Liver (tissue), 9 donors: ENCODE data around the gene ENOX1. TPM values are rescaled to one million over a fixed set of nuclear protein-coding genes. Genes with fewer than 3 reads are reported as not detected.

Experiments used
- DNase-seq: peaks from one replicate; pipeline ENCODE4 v3.0.0-alpha.2; 2017; ENCODE audit warnings: low spot score
- H3K27ac ChIP-seq, 2 donors: one replicate each; pipeline ENCODE4 v1.7.0; 2013; ENCODE audit warnings: inconsistent platforms in 2 of 2, low read length in 2 of 2, control low read depth in 1 of 2, low read depth in 1 of 2, mild to moderate bottlenecking in 1 of 2
- H3K27me3 ChIP-seq, 4 donors: one replicate each; pipeline versions ENCODE4 v1.6.1 to v1.7.0; 2013; ENCODE audit warnings: low read length in 3 of 4, inconsistent platforms in 1 of 4, mild to moderate bottlenecking in 1 of 4, moderate library complexity in 1 of 4; ENCODE audit not compliant: control insufficient read depth in 4 of 4, insufficient read depth in 4 of 4
- H3K36me3 ChIP-seq, 4 donors: one replicate each; pipeline versions ENCODE4 v1.6.1 to v1.7.0; 2013; ENCODE audit warnings: low read length in 3 of 4, mild to moderate bottlenecking in 3 of 4, low read depth in 1 of 4, moderate library complexity in 1 of 4; ENCODE audit not compliant: control insufficient read depth in 4 of 4, insufficient read depth in 3 of 4
- H3K4me1 ChIP-seq, 4 donors: one replicate each; pipeline versions ENCODE4 v1.6.1 to v1.7.0; 2013; ENCODE audit warnings: low read length in 3 of 4, mild to moderate bottlenecking in 3 of 4, moderate library complexity in 1 of 4; ENCODE audit not compliant: control insufficient read depth in 4 of 4, insufficient read depth in 4 of 4
- H3K4me3 ChIP-seq, 3 donors: one replicate each; pipeline versions ENCODE4 v1.6.1 to v1.7.0; 2013; ENCODE audit warnings: low read length in 3 of 3, control low read depth in 1 of 3, low read depth in 1 of 3, mild to moderate bottlenecking in 1 of 3
- H3K9ac ChIP-seq, 2 donors: one replicate each; pipeline ENCODE4 v1.7.0; 2013; ENCODE audit warnings: low read length in 2 of 2, mild to moderate bottlenecking in 2 of 2, moderate library complexity in 2 of 2, control low read depth in 1 of 2, low read depth in 1 of 2
- H3K9me3 ChIP-seq, 4 donors: one replicate each; pipeline versions ENCODE4 v1.6.1 to v1.7.0; 2013; ENCODE audit warnings: low read length in 3 of 4; ENCODE audit not compliant: control insufficient read depth in 4 of 4
- ATF3 ChIP-seq: IDR thresholded peaks from 2 replicates; pipeline ENCODE4 v1.6.1; 2016; ENCODE audit warnings: antibody characterized with exemption
- CTCF ChIP-seq: fragments of 150-350 bp; IDR thresholded peaks from 2 replicates; pipeline ENCODE4 v1.5.1; 2017; ENCODE audit warnings: improper control_type of control experiment, low read depth, low read length; ENCODE audit not compliant: missing input control
- EGR1 ChIP-seq, 2 donors: IDR thresholded peaks; 2 replicates each; pipeline ENCODE4 v1.6.1; 2016 to 2018; ENCODE audit warnings: antibody characterized with exemption in 2 of 2, low read depth in 2 of 2
- FOXA1 ChIP-seq: IDR thresholded peaks from 2 replicates; pipeline ENCODE4 v1.6.1; 2016; ENCODE audit warnings: antibody characterized with exemption
- GABPA ChIP-seq, 2 donors: IDR thresholded peaks in 1 of 2; conservative IDR thresholded peaks in 1 of 2; 2 replicates each; pipeline ENCODE4 v1.6.1; 2016; ENCODE audit warnings: antibody characterized with exemption in 2 of 2, mild to moderate bottlenecking in 1 of 2, moderate library complexity in 1 of 2
- HNF4A ChIP-seq, 2 donors: conservative IDR thresholded peaks; 2 replicates each; pipeline ENCODE4 v1.6.1; 2016; ENCODE audit warnings: antibody characterized with exemption in 2 of 2, mild to moderate bottlenecking in 2 of 2
- HNF4G ChIP-seq: IDR thresholded peaks from 2 replicates; pipeline ENCODE4 v1.6.1; 2016; ENCODE audit warnings: antibody characterized with exemption
- JUND ChIP-seq, 2 donors: IDR thresholded peaks; 2 replicates each; pipeline ENCODE4 v1.6.1; 2016; ENCODE audit warnings: antibody characterized with exemption in 2 of 2
- MAX ChIP-seq: IDR thresholded peaks from 2 replicates; pipeline ENCODE4 v1.6.1; 2016; ENCODE audit warnings: antibody characterized with exemption
- NR2F2 ChIP-seq: IDR thresholded peaks from 2 replicates; pipeline ENCODE4 v1.6.1; 2016; ENCODE audit warnings: antibody characterized with exemption
- RXRA ChIP-seq, 2 donors: IDR thresholded peaks; 2 replicates each; pipeline ENCODE4 v1.6.1; 2017 to 2018; ENCODE audit warnings: antibody characterized with exemption in 2 of 2, mild to moderate bottlenecking in 1 of 2
- SP1 ChIP-seq: IDR thresholded peaks from 2 replicates; pipeline ENCODE4 v1.6.1; 2018; ENCODE audit warnings: antibody characterized with exemption, mild to moderate bottlenecking
- TAF1 ChIP-seq: conservative IDR thresholded peaks from 2 replicates; pipeline ENCODE4 v1.6.1; 2016; ENCODE audit warnings: antibody characterized with exemption, mild to moderate bottlenecking
- YY1 ChIP-seq: IDR thresholded peaks from 2 replicates; pipeline ENCODE4 v1.6.1; 2016; ENCODE audit warnings: antibody characterized with exemption, mild to moderate bottlenecking
- WGBS: extraction: QIAGEN DNeasy Blood & Tissue Kit; methylation state at CpG from one replicate; pipeline ENCODE4 v1.1.7; 2013; 5-methylcytosine and 5-hydroxymethylcytosine counted together
- polyA plus RNA-seq, 2 donors: library from polyadenylated mRNA; stranded (reverse) in 1 of 2; unstranded in 1 of 2; fragments of 200-250 nt in 1 of 2; fragments of >200 nt in 1 of 2; fragmentation: Nextera tagmentation in 1 of 2; extraction: Ambion mirVana in 1 of 2; gene quantifications; one replicate each; pipeline versions ENCODE4 v1.2.1 to v1.2.3, GENCODE V29; 2013 to 2015
- total RNA-seq, 2 donors: library from RNA; depleted of rRNA; stranded (reverse); fragments of >200 nt; gene quantifications; one replicate each; pipeline ENCODE4 v1.2.3, GENCODE V29; 2014
- TF ChIP-seq, protein P1 (sequence below): IDR thresholded peaks from 2 replicates; pipeline ENCODE4 v1.6.1; 2016; ENCODE audit warnings: antibody characterized with exemption, mild to moderate bottlenecking
- TF ChIP-seq, protein P2 (sequence below): IDR thresholded peaks from 2 replicates; pipeline ENCODE4 v1.6.1; 2016; ENCODE audit warnings: antibody characterized with exemption
- donor health status: healthy.
- donor health status: healthy.
- donor health status: healthy.
- donor health status: healthy.
- donor health status: healthy.

The ENOX1 gene
- total and polyA plus RNA-seq, 4 donors: 0.02 to 0.33 (median 0.08) TPM; not detected in 1

GRCh38 chr13:43596006-43596405, 190.8 kb downstream of the ENOX1 start:
- TF ChIP-seq NR2F2: no peak
- H3K4me1 ChIP-seq: no peaks in the 10 kb centered on the region
- H3K4me3 ChIP-seq: no peak overlapping the region
- no peaks in the 10 kb centered on the region for H3K27me3 ChIP-seq
- H3K9ac ChIP-seq: no peak overlapping the region
- no peak overlapping the region for H3K27ac ChIP-seq
- no peaks in the 10 kb centered on the region for H3K36me3 ChIP-seq
- no peak for DNase-seq
- peaks cover 0 to 6% (median 3%) of the 10 kb centered on the region in 4 donors for H3K9me3 ChIP-seq
- WGBS: 93% methylated on average over 2 of the region's 2 CpGs

- TF ChIP-seq NR2F2 (no peak), GABPA (IDR thresholded peaks at IDR 0.05 in 1 of 2, conservative IDR thresholded peaks at IDR 0.05 in 1 of 2) (no peak), CTCF (no peak), ATF3 (no peak)
- H3K9ac ChIP-seq: no peak overlapping the region
Measured at GRCh38 chr13:43587376-43587775, 199.4 kb downstream of the ENOX1 start.

GRCh38 chr13:43584751-43585150, 202.0 kb downstream of the ENOX1 start:
- no peak overlapping the region for H3K27ac ChIP-seq
- peaks cover 0 to 3% (median 0%) of the 10 kb centered on the region in 4 donors for H3K27me3 ChIP-seq
- DNase-seq: no peak
- no peaks in the 10 kb centered on the region for H3K36me3 ChIP-seq
- TF ChIP-seq TAF1 (no peak), EGR1 (IDR thresholded peaks at IDR 0.05; ENCODE audit: low read depth in 2 of 2) (no peak), RXRA (IDR thresholded peaks at IDR 0.05) (no peak), CTCF (no peak), SP1 (no peak), JUND (IDR thresholded peaks at IDR 0.05) (no peak), ATF3 (no peak), NR2F2 (no peak), HNF4G (no peak), MAX (no peak), HNF4A (conservative IDR thresholded peaks at IDR 0.05) (no peak), YY1 (no peak), FOXA1 (no peak)
- TF ChIP-seq, protein P1, sequence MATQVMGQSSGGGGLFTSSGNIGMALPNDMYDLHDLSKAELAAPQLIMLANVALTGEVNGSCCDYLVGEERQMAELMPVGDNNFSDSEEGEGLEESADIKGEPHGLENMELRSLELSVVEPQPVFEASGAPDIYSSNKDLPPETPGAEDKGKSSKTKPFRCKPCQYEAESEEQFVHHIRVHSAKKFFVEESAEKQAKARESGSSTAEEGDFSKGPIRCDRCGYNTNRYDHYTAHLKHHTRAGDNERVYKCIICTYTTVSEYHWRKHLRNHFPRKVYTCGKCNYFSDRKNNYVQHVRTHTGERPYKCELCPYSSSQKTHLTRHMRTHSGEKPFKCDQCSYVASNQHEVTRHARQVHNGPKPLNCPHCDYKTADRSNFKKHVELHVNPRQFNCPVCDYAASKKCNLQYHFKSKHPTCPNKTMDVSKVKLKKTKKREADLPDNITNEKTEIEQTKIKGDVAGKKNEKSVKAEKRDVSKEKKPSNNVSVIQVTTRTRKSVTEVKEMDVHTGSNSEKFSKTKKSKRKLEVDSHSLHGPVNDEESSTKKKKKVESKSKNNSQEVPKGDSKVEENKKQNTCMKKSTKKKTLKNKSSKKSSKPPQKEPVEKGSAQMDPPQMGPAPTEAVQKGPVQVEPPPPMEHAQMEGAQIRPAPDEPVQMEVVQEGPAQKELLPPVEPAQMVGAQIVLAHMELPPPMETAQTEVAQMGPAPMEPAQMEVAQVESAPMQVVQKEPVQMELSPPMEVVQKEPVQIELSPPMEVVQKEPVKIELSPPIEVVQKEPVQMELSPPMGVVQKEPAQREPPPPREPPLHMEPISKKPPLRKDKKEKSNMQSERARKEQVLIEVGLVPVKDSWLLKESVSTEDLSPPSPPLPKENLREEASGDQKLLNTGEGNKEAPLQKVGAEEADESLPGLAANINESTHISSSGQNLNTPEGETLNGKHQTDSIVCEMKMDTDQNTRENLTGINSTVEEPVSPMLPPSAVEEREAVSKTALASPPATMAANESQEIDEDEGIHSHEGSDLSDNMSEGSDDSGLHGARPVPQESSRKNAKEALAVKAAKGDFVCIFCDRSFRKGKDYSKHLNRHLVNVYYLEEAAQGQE: no peak
- TF ChIP-seq, protein P2, sequence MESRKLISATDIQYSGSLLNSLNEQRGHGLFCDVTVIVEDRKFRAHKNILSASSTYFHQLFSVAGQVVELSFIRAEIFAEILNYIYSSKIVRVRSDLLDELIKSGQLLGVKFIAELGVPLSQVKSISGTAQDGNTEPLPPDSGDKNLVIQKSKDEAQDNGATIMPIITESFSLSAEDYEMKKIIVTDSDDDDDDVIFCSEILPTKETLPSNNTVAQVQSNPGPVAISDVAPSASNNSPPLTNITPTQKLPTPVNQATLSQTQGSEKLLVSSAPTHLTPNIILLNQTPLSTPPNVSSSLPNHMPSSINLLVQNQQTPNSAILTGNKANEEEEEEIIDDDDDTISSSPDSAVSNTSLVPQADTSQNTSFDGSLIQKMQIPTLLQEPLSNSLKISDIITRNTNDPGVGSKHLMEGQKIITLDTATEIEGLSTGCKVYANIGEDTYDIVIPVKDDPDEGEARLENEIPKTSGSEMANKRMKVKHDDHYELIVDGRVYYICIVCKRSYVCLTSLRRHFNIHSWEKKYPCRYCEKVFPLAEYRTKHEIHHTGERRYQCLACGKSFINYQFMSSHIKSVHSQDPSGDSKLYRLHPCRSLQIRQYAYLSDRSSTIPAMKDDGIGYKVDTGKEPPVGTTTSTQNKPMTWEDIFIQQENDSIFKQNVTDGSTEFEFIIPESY: no peak
- H3K9me3 ChIP-seq: peaks cover 0 to 2% (median 0%) of the 10 kb centered on the region in 4 donors
- H3K9ac ChIP-seq: no peak overlapping the region
- H3K4me1 ChIP-seq: no peaks in the 10 kb centered on the region
- no peak overlapping the region for H3K4me3 ChIP-seq
- WGBS: 79% methylated on average over 3 of the region's 3 CpGs

More at GRCh38 chr13:43587376-43587775, 199.4 kb downstream of the ENOX1 start:
- no peaks in the 10 kb centered on the region for H3K4me1 ChIP-seq
- H3K27me3 ChIP-seq: no peaks in the 10 kb centered on the region
- no peak overlapping the region for H3K27ac ChIP-seq
- H3K4me3 ChIP-seq: no peak overlapping the region
- no peak for DNase-seq
- H3K36me3 ChIP-seq: no peaks in the 10 kb centered on the region
- peaks cover 0 to 2% (median 0%) of the 10 kb centered on the region in 4 donors for H3K9me3 ChIP-seq
